ENCODE data around the gene SSR4.

Gene SSR4

DNA sequence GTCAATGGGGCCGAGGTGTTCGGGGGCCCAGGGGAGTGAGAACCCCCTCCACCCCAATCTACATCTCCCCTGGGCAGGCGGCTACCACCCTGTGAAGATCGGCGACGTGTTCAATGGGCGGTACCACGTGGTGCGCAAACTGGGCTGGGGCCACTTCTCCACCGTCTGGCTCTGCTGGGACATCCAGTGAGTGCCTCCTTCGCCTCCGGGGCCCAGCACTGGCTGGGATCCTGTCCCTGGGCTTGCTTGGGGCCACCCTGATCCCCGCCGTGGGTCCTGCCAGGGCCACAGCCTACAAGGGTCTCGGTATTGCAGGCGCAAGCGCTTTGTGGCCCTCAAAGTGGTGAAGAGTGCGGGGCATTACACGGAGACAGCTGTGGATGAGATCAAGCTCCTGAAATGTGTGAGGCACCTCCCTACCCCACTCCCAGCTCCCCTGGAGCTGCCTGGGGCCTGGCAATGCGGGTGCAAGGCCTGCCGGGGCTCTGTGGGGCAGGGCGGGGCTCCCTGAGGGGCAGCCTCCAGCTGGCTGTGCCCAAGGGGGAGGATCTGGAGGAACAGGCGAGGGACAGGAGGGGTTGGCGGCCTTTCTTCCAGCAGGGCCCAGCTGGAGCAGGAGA is 12.9 kb upstream of the SSR4 start:
- TF ChIP-seq, protein P1, sequence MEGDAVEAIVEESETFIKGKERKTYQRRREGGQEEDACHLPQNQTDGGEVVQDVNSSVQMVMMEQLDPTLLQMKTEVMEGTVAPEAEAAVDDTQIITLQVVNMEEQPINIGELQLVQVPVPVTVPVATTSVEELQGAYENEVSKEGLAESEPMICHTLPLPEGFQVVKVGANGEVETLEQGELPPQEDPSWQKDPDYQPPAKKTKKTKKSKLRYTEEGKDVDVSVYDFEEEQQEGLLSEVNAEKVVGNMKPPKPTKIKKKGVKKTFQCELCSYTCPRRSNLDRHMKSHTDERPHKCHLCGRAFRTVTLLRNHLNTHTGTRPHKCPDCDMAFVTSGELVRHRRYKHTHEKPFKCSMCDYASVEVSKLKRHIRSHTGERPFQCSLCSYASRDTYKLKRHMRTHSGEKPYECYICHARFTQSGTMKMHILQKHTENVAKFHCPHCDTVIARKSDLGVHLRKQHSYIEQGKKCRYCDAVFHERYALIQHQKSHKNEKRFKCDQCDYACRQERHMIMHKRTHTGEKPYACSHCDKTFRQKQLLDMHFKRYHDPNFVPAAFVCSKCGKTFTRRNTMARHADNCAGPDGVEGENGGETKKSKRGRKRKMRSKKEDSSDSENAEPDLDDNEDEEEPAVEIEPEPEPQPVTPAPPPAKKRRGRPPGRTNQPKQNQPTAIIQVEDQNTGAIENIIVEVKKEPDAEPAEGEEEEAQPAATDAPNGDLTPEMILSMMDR (conservative IDR thresholded peaks at IDR 0.05) = no peak
- no peak for TF ChIP-seq ZFX (IDR thresholded peaks at IDR 0.05)

DNA sequence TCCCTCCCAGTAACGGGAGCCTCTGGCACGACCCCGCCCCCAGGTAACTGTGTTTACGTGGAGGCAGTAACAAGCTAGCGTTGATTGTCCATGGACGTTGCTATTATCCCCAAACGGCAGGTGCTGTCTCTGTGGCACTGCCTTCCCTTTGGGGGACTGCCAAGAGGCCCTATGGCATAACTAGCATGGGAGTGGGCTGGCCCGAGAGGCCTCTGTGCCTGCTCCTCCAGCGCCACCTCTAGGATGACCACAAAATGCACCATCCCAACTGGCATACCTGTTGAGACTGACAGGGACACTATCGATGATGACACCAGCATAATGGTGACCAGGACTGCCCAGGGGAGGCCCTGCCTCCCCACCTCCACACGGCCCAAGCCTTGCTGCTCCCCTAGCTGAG is 12.2 kb upstream of the SSR4 start:
- H3K27ac ChIP-seq = no peak overlapping the region
- TF ChIP-seq ZFX (IDR thresholded peaks at IDR 0.05) = no peak
- TF ChIP-seq, protein P1 (conservative IDR thresholded peaks at IDR 0.05) = no peak

More for the DNA sequence above, 12.9 kb upstream of the SSR4 start:
- no peak overlapping the region; the same call in 1 of the 2 replicates for H3K27ac ChIP-seq

- no peak for TF ChIP-seq ZFX (IDR thresholded peaks at IDR 0.05)
- TF ChIP-seq, protein P1 (conservative IDR thresholded peaks at IDR 0.05) = no peak
- no peak overlapping the region for H3K27ac ChIP-seq
These were observed 11.6 kb upstream of the SSR4 start for GRCh38 chrX:153782871-153783270.

GRCh38 chrX:153783378-153784013 is 11.0 kb upstream of the SSR4 start:
- no peak for TF ChIP-seq ZFX (IDR thresholded peaks at IDR 0.05)
- TF ChIP-seq, protein P1 (conservative IDR thresholded peaks at IDR 0.05) = no peak
- no peak overlapping the region for H3K27ac ChIP-seq

DNA sequence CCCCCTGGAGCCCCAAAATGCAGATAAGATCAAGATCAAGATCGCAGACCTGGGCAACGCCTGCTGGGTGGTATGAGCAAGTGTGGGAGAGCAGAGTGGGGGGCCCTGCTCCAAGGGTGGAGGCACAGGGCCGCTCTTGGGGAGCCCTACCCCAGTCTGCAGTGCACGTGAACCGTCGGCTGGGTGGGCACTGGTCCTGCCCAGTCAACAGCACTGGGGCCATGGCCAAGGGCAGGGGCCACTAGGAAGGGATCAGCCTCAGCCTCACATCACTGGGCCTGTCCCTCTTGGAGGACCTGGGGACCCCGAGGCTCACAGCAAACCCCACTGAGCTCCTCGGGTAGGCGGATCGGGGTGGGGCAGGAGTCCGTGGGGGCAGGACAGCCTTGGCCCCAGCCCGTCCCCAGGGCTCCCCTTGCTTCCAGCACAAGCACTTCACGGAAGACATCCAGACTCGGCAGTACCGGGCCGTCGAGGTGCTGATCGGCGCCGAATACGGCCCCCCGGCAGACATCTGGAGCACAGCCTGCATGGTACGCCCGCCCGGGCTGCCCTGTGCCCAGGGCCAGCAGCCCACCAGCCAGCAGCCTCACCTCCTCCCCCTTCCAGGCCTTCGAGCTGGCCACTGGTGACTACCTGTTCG is 10.0 kb upstream of the SSR4 start:
- TF ChIP-seq, protein P1 (conservative IDR thresholded peaks at IDR 0.05) = no peak
- TF ChIP-seq ZFX (IDR thresholded peaks at IDR 0.05) = no peak

GRCh38 chrX:153786669-153787068 is 7.8 kb upstream of the SSR4 start:
- no peak overlapping the region for H3K27ac ChIP-seq
- no peak for TF ChIP-seq ZFX (IDR thresholded peaks at IDR 0.05)
- TF ChIP-seq, protein P1 (conservative IDR thresholded peaks at IDR 0.05) = no peak

More for the DNA sequence above, 10.0 kb upstream of the SSR4 start:
- no peak overlapping the region for H3K27ac ChIP-seq

- TF ChIP-seq ZFX (IDR thresholded peaks at IDR 0.05) = no peak
- TF ChIP-seq, protein P1 (conservative IDR thresholded peaks at IDR 0.05) = no peak
- H3K27ac ChIP-seq = no peak overlapping the region
These were observed 4.8 kb upstream of the SSR4 start for GRCh38 chrX:153789654-153790053.

All from C4-2B (cell line).